ENCODE results near the gene EPAS1.

EPAS1 gene

GRCh38 chr2:46303822-46304221 is 6.6 kb downstream of the EPAS1 start:
- DNase-seq: no peak

- no peak for DNase-seq
Measured at GRCh38 chr2:46304635-46305034, 7.4 kb downstream of the EPAS1 start.

- DNase-seq: no peak
Measured at GRCh38 chr2:46305187-46305586, 8.0 kb downstream of the EPAS1 start.

- DNase-seq: no peak
Measured at GRCh38 chr2:46305767-46306166, 8.6 kb downstream of the EPAS1 start.

GRCh38 chr2:46306330-46306751 is 9.1 kb downstream of the EPAS1 start:
- no peak for DNase-seq

GRCh38 chr2:46306988-46307655 is 9.9 kb downstream of the EPAS1 start:
- DNase-seq: no peak

GRCh38 chr2:46308081-46308480 is 10.9 kb downstream of the EPAS1 start:
- DNase-seq: no peak

GRCh38 chr2:46308629-46309028 is 11.4 kb downstream of the EPAS1 start:
- no peak for DNase-seq

GRCh38 chr2:46309052-46309953 is 12.1 kb downstream of the EPAS1 start:
- DNase-seq: no peak

- no peak for DNase-seq
Measured at GRCh38 chr2:46310446-46310845, 13.2 kb downstream of the EPAS1 start.

- DNase-seq: no peak
Measured at GRCh38 chr2:46311651-46312223, 14.5 kb downstream of the EPAS1 start.

- no peak for DNase-seq
Measured at GRCh38 chr2:46313063-46313462, 15.9 kb downstream of the EPAS1 start.

GRCh38 chr2:46314065-46314835 is 17.0 kb downstream of the EPAS1 start:
- DNase-seq: no peak

- no peak for DNase-seq
Measured at GRCh38 chr2:46315103-46315890, 18.1 kb downstream of the EPAS1 start.

- DNase-seq: no peak
Measured at GRCh38 chr2:46317094-46317486, 19.9 kb downstream of the EPAS1 start.

- no peak for DNase-seq
Measured at GRCh38 chr2:46318579-46319460, 21.6 kb downstream of the EPAS1 start.

GRCh38 chr2:46319711-46320110 is 22.5 kb downstream of the EPAS1 start:
- DNase-seq: no peak

- no peak for DNase-seq
Measured at GRCh38 chr2:46320141-46320567, 22.9 kb downstream of the EPAS1 start.

GRCh38 chr2:46323730-46324129 is 26.5 kb downstream of the EPAS1 start:
- DNase-seq: no peak

- DNase-seq: no peak
Measured at GRCh38 chr2:46325182-46325928, 28.1 kb downstream of the EPAS1 start.

Data from activated CD4-positive, CD25-positive, alpha-beta regulatory T cell treated with anti-CD3 and anti-CD28 coated beads, Interleukin-2, amount 50 U/mL, for 72 hours (primary cell).